Activated CD4-positive, alpha-beta T cell treated with anti-CD3 and anti-CD28 coated beads for 48 hours (primary cell): ENCODE measurements around the gene HOMER2.

Experiments
- DNase-seq: peaks from one replicate; pipeline ENCODE4 v3.0.0-alpha.2; 2020

HOMER2 gene

DNA sequence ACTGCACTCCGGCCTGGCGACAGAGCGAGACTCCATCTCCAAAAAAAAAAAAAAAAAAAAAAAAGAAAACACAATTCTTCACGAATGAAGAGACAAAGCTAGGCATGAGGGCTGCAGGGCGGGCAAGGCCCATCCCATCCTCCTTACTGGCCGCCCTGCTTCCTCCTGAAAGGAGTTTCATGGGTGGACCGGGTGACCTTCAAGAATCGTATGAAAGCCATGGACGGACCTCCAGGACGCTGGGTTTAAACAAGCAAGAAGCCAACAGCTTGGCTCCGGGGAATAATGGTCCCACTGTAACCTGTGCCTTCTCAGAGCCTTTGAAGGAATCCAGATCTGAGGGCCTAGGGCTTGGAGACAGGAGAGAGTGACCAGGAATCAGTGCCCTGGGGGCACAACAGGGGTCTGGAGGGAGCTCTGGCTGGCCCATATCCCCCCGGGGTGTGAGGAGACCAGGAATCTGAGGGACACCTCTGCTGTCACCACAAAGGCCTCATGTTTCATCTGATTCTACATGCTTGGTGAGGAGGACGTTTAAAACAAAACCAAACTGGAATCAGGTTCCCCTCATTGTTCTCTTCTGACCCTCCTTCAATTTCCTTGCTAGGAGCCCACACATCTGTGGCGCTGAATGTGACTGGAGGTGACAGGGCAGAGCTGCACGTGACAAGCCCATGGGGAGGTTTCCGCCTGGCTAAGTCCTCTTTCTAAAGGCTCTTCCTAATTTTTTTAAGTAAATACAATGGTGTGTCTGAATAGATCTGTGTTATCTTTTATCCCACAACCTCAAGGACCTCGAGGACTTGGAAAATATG lies 97.0 kb downstream of the HOMER2 start:
- no peak for DNase-seq

DNA sequence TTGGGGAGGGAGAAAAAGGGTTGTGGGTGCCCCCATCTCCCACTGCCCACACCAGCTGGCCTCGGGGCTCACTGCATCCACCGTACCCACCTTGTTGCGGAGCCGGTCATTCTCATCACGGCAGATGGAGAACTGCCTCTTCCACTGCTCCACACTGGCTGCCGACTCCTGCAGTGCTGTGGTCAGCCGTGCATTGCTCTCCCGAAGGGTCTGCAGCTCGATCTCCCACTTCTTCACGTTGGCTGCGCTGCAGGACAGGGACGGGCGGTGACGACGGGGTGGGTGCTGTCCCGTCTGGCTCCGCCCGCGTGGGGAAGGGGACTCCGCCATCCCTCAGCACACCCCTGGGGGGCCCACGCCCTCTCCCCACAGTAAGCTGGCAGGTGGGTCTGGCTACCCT lies 98.0 kb downstream of the HOMER2 start:
- DNase-seq: no peak

DNA sequence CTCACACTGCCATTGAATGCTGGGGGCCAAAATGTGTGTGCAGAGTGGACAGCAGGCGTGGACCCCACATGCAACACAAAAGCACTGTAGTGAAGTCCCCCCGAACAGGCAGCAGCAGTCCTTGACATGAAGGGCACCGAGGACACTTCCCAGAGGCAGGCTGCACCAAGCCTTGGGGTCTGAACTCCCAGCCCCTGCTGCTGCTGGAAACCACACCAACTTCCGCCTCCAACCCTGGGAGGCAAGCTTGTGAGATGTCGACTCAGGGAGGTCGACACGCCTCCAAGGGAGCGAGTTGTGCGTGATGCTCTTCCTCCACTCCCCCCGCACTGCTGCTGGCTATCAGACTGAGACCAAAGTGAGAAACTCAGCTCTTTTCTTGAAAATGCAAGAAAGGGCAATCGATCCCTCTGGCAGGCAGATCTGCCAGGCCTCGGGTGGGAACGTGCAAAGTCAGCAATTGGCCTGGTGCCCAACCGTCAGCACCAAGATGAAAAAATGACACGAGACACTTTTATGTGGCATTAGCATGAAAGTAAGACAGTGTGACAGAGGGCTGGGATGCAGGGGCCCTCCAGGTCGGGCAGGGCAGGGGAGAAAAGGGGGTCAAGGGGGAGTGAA lies 99.5 kb downstream of the HOMER2 start:
- no peak for DNase-seq

DNA sequence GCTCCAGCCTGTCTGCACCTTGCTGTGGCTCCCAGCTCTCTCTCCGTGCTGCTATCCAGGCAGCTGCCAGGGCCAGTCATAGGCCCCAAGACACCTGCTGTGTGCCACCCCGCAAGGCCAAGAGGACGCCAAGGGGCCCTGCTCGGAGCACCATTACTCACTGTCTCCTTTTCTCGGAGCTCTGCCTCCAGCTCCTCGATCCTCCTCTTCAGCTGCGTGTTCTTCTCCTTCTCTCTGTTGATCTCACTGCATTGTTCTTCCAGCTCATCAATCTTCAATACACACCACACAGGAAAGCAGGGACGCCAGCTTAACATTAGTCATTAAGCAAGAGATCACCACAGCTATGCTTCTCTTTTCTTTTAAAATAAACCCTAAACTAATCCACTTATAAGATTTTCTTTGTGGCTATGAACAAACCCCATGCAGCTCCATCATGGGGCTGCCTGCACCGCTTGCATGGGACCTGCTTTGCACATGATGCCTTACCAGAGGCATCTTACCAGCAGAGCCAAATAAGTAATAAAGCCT lies 100.5 kb downstream of the HOMER2 start:
- no peak for DNase-seq

DNA sequence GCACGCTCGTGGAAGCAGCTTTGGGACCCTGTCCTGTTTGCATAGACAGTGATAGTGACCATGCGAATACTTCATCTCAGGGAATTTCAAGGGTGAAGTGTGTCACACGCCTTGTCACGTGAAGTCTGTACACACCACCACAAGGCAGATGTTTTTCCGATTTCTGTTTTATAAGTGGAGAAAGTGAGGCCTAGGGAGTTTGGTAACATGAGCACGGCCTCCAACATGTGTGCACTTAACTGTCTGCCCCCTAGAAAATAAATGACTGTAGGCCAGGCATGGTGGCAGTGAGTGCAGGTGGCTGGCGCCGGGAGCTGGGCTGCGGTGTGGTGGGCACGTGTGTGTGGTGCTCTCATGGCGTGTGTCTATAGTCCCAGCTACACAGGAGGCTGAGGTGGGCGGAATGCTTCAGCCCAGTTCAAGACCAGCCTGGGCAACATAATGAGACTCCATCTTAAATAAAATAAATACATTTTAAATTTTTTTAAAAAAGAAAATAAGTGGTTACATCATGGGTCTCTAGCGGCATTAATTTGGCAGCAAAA lies 101.1 kb downstream of the HOMER2 start:
- DNase-seq: no peak

DNA sequence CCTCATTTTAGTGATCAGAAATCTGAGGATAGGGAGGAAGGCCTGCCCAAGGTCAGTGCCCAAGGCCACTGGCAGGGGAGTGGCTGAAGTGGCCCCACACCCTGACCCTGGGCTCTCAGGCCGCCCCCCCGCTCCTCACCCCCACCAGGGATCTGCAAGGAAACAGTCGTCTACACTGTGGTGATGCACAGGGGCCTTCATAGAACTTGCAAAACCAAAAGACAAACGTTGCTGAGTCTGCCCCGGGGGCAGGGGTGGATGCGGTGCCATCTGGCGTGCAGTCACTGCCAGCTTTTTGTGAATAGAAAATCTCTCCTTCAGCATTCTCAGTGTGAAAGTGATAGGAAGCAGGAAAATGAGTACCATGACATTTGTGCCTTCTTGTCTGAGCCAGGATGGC lies 101.8 kb downstream of the HOMER2 start:
- DNase-seq: no peak

DNA sequence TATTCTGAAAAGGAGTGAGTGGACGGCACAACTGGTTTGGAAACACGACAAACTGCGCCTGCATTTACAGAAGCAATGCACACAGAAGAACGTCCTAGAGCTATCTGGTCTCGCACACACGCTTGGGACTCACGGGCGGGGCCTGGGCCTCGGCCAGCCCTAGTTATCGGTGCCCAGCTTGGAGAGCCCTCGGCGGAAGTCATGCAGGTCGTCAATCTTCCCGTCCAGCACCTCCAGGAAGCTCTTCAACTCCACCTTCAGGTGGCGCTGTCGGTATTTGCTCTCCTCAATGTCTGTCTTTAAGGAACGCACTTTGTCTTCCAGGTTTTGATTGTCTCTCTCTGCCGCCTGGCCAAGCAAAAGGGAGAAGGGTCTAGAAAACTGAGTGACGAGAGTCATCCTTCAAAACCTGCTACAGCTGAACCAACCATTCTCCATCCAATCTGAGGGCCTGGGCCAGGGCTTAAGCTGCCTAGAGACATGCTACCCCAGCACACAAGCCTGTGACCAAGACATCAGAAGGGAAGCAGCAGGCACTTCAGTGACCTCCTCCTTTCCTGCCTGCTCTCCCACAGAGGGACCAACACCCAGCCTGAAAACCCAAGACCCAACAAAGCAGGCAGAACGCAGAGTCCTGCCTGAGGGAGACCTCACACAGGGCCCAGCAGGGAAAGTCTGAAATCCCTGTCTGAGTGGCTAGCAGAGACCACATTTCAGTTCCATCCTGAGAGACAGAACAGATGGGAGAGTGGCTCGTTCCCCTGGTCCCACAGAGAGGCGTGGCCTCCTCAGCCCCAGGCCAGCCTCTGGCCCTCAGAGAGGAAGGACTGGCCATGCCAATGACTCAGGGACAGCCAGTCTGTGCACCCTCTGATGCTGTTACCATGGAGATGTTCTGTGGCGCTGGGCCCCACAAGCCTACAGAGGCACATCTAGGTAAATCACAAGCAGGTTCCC lies 102.7 kb downstream of the HOMER2 start:
- DNase-seq: peak; percentile 70

DNA sequence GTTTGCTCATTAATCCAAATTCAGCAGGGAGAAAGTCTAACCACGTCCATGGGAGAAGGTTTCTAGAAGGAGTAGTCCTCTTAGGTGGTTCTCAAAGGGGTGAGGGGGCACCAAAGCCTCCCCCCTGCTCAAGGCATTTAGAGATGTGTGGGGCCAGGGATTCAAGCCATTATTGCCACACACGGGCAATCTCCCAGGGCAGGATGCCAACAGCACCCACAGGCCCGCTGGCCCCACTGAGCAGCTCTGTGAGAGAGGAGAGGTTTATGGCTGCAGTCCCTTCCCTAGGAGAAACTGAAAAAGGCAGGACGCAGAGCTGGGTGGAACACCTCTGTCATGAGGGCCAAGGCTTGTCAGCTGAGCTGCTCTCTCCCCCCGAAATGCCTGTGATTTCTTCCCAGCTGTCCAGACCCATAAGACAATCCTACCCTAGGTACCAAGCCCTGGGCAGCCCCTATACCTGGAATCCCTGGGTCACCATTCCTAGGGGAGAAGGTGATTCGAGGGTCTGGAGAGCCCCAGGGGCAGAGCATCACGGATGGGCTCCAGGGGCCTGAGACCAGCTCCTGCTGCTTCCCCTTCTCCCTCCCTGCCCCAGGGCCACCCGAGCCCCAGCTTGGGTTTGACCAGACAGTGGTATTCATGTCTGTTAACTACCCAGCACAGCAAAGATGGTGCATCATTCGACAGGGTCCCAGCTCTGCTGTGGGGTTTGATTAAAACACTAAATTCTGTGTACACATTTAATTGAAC lies 104.1 kb downstream of the HOMER2 start:
- no peak for DNase-seq

DNA sequence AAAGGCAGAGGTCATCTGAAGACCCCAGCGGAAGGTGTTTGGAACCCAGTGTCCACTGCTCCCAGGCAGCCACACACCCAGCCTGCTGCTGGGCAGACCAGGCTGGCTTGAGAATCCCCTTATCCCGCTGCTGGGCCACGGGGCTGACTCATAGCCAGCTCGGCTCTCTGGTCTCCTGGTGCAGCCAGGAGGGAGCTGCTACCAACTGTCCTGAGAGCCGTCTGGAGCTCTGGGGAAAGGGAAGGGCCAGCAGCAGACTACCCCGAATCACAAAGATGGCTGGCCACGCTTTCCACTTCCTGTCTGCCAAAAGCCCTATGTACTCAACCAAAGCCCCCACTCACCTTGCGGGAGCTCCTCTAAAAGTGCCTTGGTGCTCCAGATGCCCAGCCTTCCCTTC lies 104.8 kb downstream of the HOMER2 start:
- no peak for DNase-seq

DNA sequence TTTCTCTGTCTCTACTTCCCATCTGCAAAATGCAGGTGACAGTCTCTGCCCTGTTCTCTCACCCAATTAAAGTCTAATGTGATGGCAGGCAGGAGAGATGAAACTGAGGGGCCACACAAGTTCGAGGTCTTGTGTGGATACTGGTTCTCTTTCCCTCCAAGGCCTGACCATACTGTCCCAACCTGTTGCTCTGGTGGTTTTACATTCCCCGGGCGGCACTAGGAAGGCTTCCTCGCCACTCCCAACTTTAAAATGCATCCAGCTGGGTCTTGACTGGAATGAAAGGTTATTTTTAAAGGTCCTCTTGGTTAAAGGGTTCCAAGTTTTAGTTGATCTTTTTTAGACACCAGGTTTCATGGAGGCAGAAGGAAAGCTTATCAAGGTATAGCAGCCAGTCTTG lies 105.9 kb downstream of the HOMER2 start:
- no peak for DNase-seq

DNA sequence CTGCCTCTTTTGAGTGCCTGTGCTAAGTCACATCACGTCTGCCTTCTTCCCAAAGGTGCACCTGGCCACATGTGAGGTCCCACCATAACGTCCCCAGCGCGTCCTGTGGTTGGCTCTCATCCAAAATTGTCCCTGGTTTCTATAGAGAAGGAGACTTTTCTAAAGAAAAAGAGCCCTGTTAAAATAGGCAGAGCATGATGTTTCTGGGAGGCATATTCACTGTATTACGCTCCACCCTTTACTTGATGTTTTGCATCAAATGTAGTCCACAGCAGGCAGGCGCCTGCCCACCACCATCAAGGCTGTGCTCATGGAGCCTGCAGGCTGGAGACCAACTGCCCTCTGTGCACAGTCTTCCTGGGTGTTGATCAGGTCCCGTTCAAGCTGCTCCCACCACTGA lies 106.8 kb downstream of the HOMER2 start:
- DNase-seq: no peak

DNA sequence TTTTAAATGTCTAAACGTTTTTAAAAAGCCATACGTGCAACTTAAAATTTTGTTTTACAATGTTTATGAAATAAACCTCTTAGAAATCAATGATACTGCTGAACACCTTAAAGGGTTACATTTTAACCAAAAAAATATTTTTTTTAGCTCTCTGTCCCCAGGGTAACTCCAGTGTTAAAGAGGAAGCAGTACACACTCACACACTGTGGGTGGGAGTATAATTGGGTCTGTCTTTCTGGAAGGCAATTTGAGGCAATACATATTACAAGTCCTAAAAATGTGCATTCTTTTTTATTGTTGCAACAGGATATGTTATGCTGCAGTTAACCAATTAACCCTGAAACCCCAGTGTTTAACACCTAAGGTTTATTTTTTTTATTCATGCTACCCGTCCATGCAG lies 109.0 kb downstream of the HOMER2 start:
- DNase-seq: no peak

DNA sequence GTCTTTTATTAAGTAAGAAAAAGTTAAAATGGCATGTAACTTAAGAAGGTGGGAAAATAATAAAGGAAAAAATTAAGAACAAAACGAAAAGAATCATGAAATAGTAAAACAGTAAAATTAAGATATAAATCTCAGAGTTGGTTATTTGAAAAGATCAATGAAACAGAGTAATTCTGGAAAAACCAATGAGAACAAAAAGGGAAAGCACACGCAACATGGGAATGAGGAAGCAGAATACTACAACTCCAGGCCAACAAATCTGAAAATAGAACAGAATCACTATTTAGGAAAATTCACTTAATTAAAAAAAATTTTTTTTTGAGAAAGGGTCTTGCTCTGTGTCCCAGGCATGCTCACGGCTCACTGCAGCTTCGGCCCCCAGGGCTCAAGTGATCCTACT lies 112.4 kb downstream of the HOMER2 start:
- no peak for DNase-seq

DNA sequence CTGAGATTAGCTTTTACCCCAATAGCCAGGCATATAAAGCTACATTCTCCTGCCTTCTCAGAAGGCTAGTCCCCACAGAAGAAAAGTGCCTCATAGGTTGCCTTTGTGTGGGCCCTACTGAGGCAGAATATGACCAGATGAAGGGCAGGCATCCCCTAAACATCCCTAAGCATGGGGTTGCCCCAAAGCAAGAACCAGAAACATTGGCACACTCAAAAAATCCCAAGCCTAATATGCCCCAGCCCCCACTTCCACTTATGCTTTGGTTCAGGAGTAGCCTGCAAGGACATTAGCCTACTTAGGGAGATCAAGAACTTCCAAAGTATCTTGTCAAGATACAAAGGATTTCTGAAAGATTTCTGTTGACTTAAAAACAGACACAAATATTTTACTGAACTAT lies 113.4 kb downstream of the HOMER2 start:
- DNase-seq: no peak

DNA sequence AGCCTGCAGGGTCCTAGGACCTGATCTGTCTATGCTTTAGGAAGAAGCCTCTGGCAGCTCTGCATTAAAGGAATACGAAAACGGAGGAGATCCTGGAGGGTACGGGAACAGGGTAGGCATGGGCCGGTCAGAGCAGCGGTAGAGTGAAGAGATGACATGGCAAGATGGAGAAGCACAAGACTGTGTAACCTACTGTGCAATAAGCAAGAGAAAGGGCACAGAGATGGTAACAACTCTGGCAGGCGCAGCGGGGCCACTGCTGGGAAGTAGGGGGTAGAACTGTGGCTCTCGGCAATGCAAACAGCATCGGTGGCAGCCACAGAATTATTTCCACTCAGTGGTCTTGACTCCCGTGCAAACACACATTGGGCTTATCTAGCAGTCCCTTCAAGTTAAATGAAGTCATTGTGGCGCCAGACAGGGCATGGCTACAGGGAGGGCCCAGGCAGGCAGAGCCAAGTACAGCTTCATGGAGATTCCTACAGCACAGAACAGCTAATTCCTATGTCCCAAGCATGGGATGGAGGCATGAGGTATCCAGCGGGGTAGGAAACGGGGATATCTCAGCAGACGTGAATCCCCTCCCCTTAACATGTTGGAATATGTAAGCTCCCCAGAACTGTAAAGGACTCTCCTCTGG lies 114.3 kb downstream of the HOMER2 start:
- DNase-seq: no peak

DNA sequence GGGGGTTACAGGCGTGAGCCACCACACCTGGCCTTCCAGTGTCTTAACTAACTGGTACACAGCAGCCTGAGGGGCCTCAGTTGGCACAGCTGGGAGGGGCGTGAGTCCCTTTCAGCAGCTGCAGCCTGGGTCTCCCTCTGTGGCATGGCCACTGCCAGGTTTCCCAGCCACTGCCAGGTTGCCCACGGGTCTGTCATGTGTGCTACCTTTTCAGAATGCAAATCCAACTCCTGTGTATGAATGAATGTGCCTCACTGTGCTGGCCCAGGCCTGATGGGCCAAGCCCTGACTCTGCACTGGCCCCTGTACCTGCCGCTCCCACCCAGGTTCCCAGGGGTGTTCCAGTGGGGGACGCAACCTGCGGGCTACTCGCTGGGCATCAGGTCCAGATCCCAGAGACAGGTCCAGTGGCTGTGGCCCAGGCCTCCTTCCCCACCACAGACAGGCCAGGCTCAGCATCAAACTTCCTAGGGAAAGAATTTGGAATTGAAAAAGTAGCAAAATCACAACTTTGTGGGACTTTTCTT lies 117.1 kb downstream of the HOMER2 start:
- DNase-seq: no peak

DNA sequence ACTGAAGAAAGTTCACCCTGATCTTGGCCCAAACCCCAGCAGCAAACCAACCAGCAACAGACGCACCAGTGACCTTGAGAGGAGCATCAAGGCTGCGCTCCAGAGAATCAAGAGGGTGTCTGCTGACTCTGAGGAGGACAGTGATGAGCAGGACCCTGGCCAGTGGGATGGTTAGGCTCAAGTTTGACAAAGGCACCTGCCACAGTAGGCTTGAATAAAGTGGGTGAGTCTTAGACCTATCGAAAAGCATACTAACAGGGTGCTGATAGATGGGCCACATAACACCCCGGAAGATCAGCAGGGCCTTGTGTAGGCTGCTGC lies 119.2 kb downstream of the HOMER2 start:
- no peak for DNase-seq

DNA sequence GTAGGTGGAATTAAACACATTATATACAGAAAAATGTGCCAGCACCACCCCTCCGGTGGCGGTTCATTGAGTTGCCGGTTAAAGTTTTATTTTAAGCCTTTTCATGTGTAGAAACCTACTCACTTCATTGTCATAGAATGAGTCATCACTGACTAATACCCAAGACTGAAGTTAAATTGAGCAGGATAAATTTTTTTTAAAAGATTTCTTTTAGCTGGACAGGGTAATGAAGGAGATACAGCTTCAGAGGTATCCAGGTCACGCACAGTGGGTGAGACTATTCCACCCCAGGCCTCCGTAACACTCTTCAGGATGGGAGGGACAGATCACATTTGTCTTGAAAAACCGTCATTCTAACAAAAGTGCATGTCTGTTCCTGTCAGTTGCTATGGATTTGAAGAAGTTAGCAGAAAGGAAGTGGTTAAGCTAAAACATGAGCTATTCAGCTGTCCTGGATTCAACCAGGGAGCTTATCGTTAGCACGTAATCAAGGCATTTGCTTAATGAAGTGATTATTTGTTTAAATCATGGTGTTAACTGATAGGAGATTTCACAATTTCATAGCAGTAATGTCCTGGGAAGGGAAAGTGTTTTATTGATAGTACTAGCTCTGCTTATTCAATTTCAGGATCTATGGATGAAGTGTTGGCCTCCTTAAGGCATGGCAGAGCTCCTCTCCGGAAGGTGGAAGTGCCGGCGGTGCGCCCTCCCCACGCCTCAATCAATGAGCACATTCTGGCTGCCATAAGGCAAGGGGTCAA lies 119.7 kb downstream of the HOMER2 start:
- DNase-seq: peak; percentile 61

DNA sequence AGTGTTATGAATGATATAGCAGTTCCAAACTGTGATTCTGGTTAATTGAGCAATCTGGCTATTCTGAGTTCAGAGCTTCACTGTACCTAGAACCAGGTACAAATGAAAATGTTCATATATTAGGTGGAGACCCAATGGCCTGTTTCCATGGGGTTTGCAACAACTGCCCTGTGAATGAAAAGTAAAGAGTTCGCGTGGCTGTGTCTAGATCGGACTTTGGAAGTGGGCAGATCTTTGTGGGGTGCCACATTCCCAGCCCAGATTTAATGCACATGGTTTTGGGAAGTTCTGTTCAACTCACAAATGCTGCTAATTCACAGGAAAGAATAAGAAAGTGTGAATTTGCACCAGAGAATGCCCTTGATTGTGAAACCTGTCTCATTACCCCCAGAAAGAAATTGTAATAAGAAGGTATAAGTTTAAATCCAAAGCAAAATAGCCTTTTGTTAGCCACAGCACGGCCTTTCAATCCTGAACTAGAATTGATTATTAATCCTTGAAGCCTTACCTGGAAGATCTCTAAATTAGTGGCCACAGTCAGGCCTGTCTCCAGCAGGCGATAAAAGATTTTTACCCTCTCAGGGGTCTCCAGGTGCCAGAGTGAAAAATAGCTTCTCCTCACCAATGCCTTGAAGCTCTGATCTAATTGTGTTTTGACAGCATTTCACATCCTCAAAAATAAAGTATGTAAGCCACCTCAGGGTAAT lies 120.5 kb downstream of the HOMER2 start:
- no peak for DNase-seq
